Dermis blood vessel endothelial cell (primary cell): ENCODE measurements around the gene OR8A1. TPM values are rescaled to one million over a fixed set of nuclear protein-coding genes. Genes with fewer than 3 reads are reported as not detected.

Source experiments
- DNase-seq: peaks from one replicate; pipeline ENCODE4 v3.0.0; 2010
- total RNA-seq: library from RNA; depleted of rRNA; stranded (reverse); fragments of >200 nt; gene quantifications from 2 replicates; pipeline ENCODE4 v1.2.3, GENCODE V29; 2014

The OR8A1 gene
- total RNA-seq, result not detected in 2 replicates

DNA sequence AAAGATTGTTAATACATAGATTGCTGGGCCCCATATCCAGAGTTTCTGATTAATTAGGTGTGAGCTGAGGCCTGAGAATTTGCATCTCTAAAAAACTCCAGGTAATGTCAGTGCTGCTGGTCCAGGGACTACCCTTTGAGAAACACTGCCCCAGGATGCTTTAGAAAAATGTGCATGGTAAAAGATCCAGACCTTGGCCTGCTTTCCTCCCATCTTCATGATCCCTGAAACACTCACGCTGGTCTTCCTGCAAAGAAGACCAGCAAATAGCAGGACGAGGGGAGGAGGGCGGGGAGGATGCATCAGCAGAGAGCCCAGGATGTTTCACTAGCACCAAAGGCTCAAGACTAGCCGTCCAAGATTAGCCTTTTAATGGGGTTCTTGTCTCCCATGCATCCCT lies at the start of gene OR8A1:
OR8A1 (plus strand) TSS at position 301 of the 400 bp plus-strand sequence. CDS start 123 bp downstream, outside the sequence.
- no peak for DNase-seq

DNA sequence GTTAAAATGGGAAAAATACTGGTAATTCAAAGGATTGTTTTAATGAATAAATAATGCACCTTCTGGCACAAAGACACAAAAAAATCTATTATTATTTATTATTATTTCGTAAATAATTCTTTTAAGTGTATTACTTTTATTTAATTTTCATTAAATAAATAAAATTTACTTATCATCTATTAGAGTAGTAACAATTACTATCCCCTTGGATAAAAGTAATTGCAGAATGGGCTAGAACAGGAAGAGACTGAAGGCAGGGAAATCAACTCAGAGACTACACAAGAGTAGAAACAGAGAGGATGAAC lies 49.3 kb upstream of the OR8A1 start:
- DNase-seq, result no peak

- no peak for DNase-seq
Measured at GRCh38 chr11:124533626-124534025, 36.2 kb upstream of the OR8A1 start.

GRCh38 chr11:124534051-124534450 lies 35.7 kb upstream of the OR8A1 start:
- DNase-seq, result no peak

GRCh38 chr11:124535552-124536232 lies 34.1 kb upstream of the OR8A1 start:
- no peak for DNase-seq

DNA sequence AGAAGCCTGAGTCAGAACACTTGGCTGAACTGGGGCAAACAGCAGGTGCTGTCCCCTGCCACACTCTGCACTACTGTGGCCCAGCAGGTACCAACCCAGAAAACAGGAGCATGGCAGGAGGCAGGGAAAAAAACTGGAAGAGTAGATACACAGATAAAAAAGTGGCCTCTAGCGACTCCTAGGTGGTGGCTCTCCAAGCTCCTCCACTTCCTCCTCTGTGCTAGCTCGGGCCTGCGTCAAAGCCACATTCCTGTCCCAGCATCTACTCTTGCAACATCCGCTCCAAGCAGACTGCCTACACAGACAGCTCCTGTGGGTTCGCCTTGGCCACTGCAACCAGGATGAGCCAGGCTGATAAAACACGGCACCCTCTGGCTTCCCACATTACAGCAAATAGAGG lies 33.3 kb upstream of the OR8A1 start:
- no peak for DNase-seq

DNA sequence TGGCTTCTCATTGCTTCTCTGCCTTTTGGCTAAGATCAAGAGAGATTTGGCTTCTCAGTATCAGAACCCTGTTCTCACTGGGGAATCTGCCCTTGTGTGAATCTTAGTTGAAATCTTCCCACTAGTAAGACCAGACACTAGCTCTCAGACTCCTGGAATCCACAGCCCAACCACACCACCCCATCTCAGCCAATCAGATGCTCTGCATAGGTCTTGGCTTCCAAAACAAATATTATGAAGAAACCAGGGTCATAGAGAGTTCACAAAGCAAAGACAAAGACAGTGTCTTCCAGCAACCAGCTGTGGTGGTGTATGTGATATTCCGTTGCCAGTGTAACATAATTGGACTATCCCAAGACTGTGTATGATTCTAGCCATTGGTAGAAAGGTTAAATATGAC lies 31.8 kb upstream of the OR8A1 start:
- no peak for DNase-seq

DNA sequence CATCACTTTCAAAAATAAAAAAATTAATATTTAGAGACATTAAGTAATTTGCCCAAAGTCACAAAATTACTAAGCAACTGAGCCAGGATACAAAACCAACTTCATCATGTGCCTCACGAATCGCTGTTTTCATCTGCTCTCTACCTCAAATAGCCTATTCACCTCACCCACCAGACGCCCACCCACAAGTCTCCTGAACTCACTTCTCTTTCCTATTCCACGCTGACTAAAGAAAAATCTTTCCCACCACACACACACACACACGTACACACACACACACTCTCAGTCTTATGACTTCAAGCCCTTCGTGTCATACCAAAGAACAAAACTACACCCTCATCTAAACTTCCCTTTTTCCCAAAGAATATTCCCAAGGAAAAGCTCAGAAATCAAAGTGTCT lies 28.6 kb upstream of the OR8A1 start:
- DNase-seq, result no peak

DNA sequence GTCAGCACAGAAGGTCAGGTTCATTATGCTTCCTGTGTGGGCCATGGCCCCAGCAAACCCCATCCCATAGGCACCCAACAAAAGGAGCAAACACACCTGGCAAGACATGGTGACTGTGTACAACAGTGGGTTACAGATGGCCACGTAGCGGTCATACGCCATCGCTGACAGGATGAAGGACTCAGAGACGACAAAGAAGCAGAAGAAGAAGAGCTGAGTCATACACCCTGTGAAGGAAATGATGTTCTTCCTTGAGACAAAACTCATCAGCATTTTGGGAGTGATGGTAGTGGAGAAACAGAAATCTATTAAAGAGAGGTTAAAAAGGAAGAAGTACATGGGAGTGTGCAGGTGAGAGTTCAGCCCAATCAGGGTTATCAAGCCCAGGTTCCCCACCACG lies 26.7 kb upstream of the OR8A1 start:
- DNase-seq, result no peak

DNA sequence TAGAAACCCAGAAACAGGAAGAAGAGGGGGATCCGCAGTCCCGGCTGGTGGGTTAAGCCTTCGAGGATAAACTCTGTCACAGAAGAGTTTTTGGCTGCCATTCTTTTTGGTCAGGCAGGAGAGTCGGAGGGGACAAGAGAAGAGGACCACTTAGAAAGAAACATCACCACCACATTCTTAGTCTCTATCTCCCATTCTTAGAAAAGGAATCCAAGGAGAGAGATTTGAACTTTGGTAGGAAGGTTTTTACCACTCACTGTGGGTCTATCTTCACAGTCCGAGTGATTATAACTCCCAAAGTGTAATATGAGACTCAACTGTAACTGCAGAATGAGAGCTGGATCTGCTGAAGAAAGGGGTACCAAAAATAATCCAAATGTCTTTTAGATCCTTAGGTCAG lies 26.2 kb upstream of the OR8A1 start, which contains the start of gene OR8B12:
OR8B12 (minus strand) TSS at position 101 of the 400 bp plus-strand sequence; CDS start at position 101, 0 bp downstream.
- no peak for DNase-seq

- no peak for DNase-seq
Measured at GRCh38 chr11:124551189-124551588, 18.6 kb upstream of the OR8A1 start.

DNA sequence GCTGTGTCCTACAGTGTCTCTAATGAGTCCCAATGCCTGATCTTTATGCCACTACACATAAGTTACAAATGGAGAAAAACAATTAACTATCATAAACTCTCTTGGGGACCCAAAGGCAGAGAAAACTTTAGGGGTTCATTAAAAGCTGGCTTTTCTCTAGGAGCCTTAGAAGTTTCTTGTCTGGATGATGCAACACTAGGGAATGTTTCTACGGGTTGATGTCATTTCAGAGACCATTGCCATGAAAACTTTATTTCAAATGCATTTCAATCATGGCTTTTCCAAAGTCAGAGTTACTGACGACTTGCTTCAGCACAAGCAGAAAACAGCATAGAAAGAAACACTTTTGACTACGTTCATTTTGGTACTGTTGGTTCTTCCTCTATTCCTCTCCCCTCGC lies 17.8 kb upstream of the OR8A1 start:
- no peak for DNase-seq

GRCh38 chr11:124556828-124557227 lies 13.0 kb upstream of the OR8A1 start:
- no peak for DNase-seq

DNA sequence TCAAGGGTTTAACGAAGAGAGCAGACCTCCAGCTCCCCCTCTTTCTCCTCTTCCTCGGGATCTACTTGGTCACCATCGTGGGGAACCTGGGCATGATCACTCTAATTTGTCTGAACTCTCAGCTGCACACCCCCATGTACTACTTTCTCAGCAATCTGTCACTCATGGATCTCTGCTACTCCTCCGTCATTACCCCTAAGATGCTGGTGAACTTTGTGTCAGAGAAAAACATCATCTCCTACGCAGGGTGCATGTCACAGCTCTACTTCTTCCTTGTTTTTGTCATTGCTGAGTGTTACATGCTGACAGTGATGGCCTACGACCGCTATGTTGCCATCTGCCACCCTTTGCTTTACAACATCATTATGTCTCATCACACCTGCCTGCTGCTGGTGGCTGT lies 363 bp downstream of the OR8A1 start:
- no peak for DNase-seq

GRCh38 chr11:124577716-124578427 lies 8.1 kb downstream of the OR8A1 start:
- no peak for DNase-seq

DNA sequence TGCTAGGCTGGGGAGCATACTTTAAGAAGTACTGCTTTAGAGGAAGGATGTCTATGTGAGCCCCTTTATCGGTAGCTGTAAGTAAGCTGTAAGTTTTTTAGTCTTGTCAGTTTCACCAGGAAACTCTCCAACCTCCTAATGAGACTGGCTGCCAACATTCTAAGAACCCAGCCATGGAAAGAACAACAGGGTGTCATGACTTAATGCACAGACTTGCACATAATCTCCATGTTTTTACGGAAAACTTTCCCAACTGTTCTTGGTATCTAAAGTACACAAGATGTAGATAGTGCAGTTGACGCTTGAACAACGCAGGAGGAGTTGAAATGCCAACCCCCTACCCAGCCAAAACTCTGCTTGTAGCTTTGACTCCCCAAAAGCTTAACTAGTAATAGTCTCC lies 9.0 kb downstream of the OR8A1 start:
- no peak for DNase-seq

GRCh38 chr11:124581817-124582216 lies 12.0 kb downstream of the OR8A1 start:
- no peak for DNase-seq

- DNase-seq, result no peak
Measured at GRCh38 chr11:124582565-124582964, 12.8 kb downstream of the OR8A1 start.

DNA sequence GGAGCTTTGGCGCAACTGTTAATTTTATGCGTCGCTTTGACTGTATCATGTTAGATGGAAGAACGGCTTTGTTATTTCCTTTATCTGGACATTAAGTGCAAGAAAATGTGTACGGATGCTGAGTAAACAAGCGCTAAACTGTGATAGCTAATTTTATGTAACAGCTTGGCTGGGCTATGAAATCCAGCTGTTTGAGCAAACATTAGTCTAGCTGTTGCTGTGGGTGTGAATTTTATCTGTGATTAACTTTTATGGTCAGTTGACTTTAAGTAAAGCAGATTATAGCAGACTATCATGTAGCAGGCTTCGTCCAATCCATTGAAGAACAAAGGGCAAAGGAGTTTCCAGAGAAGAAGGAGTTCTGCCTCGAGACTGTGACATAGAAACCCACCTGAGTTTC lies 14.0 kb downstream of the OR8A1 start:
- DNase-seq, result no peak

DNA sequence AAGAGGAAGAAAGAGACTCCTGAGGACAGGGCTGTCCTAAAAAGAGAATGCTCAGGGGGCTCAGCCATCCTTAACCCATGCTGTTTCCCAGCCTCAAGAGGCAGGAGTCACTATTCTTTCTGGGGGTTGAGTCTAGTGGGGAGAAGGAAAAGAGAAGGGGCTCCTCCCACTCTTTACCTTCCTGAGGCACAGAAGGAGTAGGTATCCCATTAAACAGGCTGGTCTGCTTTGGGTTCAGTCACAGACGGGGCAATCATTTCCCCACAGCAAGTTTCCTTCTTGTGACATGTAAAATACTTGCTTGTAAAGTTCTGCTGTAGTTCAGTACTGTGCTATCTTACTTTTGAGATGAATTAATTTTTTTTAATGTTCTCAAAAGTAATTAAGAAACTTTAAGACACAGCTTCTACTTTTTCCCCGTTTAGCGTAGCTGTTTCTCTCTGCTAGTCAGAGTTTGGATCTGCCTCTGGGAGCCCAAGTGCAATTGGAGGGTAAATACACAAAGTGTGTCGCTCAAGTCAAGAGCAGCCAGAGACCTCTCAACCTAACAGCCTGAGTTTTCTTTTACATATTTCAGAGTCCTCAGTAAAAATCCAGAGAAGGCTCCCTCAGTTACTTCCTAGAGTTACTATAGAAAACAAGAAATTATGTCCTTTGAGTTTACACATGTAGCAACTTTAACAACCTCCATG lies 15.0 kb downstream of the OR8A1 start:
- no peak for DNase-seq

DNA sequence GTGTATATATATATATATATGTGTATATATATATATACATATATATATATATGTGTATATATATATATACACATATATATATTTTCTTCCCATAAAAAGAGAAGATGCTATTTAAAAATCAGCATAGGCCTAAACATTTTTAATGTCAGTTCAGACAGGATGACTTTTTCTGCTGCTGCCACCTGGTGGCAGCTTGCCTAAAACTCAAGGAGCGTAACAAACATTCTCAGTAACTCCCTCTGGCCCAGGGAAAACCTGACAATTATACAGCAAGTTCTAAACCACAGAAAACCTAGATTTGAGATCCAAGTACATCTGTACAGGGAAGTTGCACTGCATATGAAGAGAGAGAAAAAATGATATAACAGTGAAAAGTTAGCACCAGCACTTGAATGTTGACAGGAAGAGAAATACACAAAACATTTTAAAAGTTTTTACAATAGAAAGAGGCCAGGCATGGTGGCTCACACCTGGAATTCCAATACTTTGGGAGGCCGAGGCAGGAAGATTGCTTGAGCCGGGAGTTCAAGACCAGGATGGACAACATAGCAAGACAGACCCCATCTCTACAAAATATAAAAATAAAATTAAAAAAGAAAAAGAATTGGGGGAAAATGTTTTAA lies 16.6 kb downstream of the OR8A1 start:
- peak; percentile 76 for DNase-seq

GRCh38 chr11:124591430-124591829 lies 21.6 kb downstream of the OR8A1 start:
- DNase-seq, result no peak

GRCh38 chr11:124592627-124593026 lies 22.8 kb downstream of the OR8A1 start:
- no peak for DNase-seq

DNA sequence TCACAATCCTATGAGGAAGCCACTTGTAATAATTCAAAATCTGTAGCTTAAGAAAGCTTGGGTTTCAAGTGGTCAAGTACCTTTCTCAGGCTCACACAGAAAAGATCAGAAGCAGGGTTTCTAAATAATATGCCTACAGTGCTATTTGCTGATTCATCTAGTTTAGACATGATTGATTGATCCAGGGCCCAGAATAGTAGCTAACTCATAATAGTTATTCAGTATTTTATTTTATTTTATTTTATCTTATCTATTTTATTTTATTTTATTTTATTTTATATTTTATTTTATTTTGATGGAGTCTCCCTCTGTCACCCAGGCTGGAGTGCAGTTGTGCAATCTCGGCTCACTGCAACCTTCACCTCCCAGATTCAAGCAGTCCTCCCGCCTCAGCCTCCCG lies 25.5 kb downstream of the OR8A1 start:
- no peak for DNase-seq
